GM13977 (cell line): ENCODE results near the gene MRGPRX2.
A peak's percentile ranks its signal among the peaks of the same experiment; 100 is the strongest.

Source experiments
- DNase-seq: peaks from one replicate; pipeline ENCODE4 v3.0.0; 2012; ENCODE audit warnings: low spot score
- in situ Hi-C: fragments of 300-500 bp; cut with MboI; formaldehyde crosslinking; loops from one replicate; pipeline ENCODE4 v1.12.0; 2022; ENCODE audit warnings: low sequenced_read_pairs, low pct_unique_long_range_greater_than_20kb, mixed read lengths, inconsistent platforms; ENCODE audit not compliant: unreplicated experiment
- TF ChIP-seq, protein P1 (sequence below): IDR thresholded peaks from 2 replicates; pipeline ENCODE4 v1.5.1; 2012; ENCODE audit warnings: mild to moderate bottlenecking, control low read depth; ENCODE audit not compliant: insufficient read depth; ENCODE audit errors: extremely low read depth, missing control alignments

Gene MRGPRX2

DNA sequence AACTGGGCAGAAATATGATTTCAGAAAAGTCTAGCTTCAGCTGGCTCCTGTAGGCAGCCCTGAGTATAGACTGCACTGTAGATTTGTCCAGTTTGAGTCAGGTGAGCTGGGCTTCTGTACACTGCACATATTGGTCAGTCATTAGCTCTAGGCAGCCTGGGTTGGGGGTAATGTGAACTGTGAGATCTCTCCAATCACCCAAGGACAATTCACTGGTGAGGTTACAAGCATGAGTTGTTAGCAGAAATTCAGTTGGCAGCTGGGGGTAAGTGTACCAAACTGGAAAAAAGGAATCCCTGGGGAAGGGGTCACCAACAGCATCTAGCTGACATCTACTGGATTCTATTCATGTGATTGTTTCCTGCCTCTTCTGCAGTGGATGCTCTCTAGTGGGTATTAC lies 39.7 kb downstream of the MRGPRX2 start:
- no peak for DNase-seq
- TF ChIP-seq, protein P1, sequence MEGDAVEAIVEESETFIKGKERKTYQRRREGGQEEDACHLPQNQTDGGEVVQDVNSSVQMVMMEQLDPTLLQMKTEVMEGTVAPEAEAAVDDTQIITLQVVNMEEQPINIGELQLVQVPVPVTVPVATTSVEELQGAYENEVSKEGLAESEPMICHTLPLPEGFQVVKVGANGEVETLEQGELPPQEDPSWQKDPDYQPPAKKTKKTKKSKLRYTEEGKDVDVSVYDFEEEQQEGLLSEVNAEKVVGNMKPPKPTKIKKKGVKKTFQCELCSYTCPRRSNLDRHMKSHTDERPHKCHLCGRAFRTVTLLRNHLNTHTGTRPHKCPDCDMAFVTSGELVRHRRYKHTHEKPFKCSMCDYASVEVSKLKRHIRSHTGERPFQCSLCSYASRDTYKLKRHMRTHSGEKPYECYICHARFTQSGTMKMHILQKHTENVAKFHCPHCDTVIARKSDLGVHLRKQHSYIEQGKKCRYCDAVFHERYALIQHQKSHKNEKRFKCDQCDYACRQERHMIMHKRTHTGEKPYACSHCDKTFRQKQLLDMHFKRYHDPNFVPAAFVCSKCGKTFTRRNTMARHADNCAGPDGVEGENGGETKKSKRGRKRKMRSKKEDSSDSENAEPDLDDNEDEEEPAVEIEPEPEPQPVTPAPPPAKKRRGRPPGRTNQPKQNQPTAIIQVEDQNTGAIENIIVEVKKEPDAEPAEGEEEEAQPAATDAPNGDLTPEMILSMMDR, result no peak
- in situ Hi-C loops, result no loop called here

DNA sequence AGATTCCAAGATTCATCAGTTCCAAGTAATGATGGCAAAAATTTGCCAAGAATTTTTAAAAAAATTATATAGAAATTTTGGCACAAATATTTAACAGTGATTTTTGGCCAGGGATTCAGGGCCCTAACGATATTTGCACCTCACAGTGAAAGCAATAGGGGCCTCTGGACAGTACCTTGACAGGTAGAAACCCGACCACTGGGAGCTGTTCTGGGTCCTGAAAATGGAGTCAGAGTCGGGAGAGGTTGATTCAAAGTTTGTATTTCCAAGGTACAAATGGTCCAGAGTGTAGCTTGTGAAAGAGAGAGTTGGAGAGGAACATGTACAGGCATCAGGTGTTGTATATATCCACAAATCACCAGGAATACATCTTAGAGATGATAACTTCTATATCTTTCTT lies 41.6 kb downstream of the MRGPRX2 start:
- in situ Hi-C loops, result no loop called here
- no peak for DNase-seq
- TF ChIP-seq, protein P1, result no peak

DNA sequence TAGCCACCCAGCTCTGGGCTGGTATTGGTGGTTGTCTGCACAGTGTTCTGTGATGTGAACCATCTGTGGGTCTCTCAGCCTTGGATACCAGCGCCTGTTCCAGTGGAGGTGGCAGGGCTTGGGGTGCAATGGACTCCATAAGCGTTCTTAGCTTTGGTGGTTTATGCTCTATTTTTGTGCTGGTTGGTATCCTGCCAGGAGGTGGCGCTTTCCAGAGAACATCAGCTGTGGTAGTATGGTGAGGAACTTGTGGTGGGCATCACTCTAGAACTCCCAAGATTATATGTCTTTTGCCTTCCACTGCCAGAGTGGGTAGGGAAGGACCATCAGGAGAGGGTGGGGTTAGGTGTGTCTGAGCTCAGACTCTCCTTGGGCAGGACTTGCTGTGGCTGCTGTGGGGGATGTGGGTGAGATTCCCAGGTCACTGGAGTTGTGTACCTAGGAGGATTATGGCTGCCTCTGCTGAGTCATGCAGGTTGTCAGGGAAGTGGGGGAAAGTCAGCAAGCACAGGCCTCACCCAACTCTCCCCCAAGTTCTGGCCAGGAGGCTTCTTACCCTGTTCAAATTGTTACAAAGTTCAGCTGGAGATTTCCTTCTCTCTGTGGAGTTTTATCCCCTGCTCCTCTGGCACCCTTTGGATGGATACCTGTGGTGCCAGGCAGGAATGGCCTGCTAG lies 47.2 kb downstream of the MRGPRX2 start:
- TF ChIP-seq, protein P1, result peak; percentile 14
- no peak for DNase-seq
- in situ Hi-C loops, result no loop called here

DNA sequence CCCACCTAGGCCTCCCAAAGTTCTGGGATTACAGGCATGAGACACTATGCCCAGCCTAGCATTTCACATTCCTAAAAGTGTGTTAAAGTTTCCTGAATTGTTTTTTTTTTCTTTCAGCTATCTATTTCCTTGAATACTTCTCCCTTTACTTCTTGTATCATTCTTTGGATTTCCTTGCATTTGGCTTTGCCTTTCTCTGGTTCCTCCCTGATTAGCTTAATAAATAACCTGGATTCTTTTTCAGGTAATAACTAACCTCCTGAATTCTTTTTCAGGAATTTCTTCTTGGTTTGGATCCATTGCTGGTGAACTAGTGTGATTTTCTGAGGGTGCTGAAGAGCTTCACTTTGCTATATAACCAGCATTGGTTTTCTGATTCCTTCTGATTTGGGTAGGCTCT lies 47.9 kb downstream of the MRGPRX2 start:
- no peak for DNase-seq
- TF ChIP-seq, protein P1, result no peak

More for the DNA sequence above, 47.9 kb downstream of the MRGPRX2 start:
- in situ Hi-C loops, result no loop called here
